ENCODE measurements around the gene PIK3R4. TPM values are rescaled to one million over a fixed set of nuclear protein-coding genes. Genes with fewer than 3 reads are reported as not detected.

PIK3R4 gene
- total RNA-seq, 1 donor from 2014 or later: 27.8 TPM

DNA sequence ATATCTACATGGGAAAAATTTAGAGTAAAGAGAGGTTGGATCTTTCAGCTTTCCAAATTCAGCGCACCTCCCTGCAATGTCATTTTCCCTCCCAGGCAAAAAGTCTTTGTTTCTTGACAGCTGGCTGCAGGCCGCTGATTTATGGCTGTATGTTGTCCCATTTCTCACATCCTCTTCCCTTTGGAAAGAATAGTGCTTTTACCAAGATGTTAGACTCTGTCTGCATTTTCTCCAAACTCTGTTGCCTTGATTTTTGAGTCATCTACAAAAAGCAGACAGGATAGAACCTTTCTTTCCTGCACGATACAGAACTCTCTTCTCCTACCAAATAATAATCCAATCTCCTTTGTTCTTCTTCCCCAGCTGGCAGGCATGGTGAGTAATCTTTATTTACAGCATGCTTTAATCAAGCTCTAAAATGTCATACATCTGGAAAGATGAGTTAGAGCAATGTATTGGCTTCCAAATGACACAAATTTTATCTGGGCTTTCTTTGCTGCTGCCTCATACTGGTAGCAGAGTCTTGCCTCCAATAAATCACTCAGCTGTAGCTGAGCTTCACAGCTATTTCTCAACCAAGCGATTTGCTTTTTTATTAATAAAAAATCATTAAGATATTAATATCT, 101.9 kb downstream of the PIK3R4 start:
- intact Hi-C loops (cut with micrococcal nuclease): no loop called here

DNA sequence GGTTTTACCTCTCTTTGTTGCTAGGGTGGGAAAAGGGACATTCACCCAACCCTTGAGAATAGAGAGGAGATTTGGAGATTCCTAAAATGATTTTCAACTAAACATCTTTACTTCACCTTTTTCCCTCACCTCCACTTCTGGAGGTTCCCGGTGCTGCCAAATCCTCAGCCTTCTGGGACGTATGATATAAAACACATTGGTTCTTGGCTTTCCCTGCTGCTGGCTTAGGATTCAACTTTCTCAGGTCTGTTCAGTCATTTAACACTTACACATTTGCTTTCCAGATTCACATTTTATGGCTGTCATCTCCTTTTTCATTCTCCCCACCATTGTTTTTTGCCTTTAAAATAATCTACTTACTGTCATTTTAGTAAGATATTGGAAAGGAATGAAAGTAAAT, 106.6 kb downstream of the PIK3R4 start:
- intact Hi-C loops (cut with micrococcal nuclease): no loop called here

DNA sequence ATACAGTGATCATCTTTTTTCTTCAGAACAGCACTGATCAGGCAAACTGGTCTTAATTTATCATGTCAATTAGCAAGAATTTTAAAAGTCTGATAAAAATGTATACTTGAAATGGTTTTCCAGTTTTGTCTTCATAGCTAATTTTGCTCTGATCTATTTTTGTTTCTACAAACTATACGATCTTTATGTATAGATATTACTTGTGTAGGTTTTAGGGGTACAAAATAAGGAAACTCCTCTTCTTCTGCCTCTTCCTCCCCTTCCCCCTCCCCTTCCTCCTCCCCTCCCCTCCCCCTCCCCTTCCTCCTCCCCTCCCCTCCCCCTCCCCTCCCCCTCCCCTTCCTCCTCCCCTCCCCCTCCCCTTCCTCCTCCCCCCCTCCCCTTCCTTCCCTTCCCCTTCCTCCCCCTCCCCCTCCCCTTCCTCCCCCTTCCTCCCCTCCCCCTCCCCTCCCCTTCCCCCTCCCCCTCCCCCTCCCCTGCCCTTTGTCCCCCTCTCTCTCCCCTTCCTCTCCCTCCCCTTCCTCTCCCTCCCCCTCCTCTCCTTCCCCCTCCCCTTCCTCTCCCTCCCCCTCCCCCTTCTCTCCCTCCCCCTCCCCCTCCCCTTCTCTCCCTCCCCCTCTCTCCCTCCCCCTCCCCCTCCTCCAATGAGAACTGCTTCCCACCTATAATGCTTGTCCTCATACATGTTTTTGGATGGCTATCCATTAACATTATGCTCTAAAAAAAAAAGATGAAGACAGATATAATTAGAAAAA, 110.0 kb downstream of the PIK3R4 start:
- intact Hi-C loops (cut with micrococcal nuclease): no loop called here

DNA sequence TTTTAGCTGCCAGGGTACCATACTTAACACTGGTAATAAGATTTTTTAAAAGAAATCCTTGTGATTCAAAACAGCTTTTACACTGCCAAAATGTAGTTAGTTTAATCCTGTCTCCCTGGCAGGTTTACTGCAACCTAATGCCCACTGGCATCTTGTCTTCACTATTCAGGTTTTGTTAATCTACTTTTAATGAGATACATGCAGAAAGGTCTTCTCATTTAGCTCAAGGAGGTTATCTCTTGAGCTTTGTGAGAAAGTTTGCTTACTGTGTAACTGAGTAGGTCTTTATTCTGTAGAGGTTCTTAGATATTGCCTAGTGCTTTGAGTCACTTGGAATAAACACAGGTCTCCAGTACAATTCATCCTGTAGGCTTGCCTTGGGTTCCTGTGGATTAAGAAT, 110.7 kb downstream of the PIK3R4 start:
- intact Hi-C loops (cut with micrococcal nuclease): no loop called here

- intact Hi-C loops (cut with micrococcal nuclease): no loop called here
Observed at GRCh38 chr3:130635285-130635684, 111.3 kb downstream of the PIK3R4 start.

Other genes with a start within 250 kb of the PIK3R4 start
- gene COL6A6, start 229.7 kb downstream of the PIK3R4 start, total RNA-seq: not detected in 2 replicates
- 64.9 and 68.7 TPM in 2 replicates for gene ATP2C1, start 147.3 kb upstream of the PIK3R4 start, total RNA-seq